GM21529 (cell line): ENCODE results near the gene OLFM1.

Experiments
- ATAC-seq: cut with Tn5 transposase; IDR thresholded peaks from one replicate; pipeline ENCODE4 v1.9.1; 2021; ENCODE audit not compliant: unreplicated experiment

Gene OLFM1

GRCh38 chr9:135087489-135087792 lies at the start of gene OLFM1:
Gene OLFM1, plus strand, starts transcription at chr9:135087668. Its CDS starts 322 bp downstream, at chr9:135087990.
- no peak for ATAC-seq

DNA sequence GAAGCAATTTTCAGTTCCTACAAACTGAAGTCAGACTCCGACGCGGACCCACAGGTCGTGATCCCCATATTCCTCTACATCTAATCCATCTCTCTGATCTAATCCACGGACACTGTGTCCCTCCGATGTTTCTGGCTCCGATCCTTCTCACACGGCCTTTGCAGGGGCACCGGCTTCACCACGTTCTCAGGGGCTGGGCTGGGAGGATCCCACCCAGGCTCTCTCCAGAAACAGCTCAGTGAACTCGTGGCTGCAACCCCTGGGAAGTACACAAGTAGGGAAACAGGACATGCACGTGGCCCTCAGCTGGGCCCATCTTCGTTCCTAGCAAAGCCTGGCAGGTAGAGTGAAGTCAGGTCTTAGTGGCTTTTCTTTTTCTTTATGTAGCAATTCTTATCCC lies 49.1 kb upstream of the OLFM1 start:
- ATAC-seq = no peak

DNA sequence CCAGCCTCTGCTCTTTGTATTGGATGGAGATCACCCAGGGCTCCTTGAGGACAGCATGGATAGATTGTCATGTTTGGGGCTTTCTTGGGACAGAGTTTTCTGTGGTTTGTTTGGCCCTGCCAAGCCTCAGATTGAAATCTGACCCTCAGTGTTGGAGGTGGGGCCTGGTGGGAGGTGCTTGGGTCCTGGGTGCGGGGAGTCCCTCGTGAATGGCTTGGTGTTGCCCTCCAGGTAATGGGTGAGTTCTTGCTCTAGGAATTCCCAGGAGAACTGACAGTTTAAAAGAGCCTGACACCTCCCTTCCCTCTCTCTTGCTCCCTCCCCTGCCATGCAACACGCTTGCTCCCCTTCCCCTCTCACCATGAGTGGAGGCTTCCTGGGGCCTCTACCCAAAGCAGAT lies 48.6 kb upstream of the OLFM1 start:
- no peak for ATAC-seq

- ATAC-seq = no peak
These were observed 48.1 kb upstream of the OLFM1 start for GRCh38 chr9:135039266-135039870.

- ATAC-seq = no peak
These were observed 47.4 kb upstream of the OLFM1 start for GRCh38 chr9:135039916-135040645.

DNA sequence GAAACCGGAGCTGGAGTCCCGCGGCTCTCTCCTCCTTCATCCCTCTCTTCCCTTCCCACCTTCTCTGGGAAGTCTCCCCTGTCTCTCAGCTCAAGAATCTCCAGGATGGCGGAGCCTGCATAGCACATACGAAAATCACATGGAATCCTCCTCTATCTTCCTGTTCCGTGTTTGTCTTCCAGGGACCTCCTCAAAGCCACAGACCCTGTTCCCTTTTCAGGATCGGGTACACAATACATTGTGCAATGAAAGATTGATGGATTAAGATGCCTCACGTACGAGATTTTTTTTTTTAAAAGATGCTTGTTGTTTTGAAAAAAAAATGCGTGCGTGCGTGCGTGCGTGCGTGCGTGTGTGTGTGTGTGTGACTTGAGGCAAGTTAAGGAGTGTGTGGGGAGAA lies 46.6 kb upstream of the OLFM1 start:
- no peak for ATAC-seq

- no peak for ATAC-seq
These were observed 44.1 kb upstream of the OLFM1 start for GRCh38 chr9:135043345-135043744.

DNA sequence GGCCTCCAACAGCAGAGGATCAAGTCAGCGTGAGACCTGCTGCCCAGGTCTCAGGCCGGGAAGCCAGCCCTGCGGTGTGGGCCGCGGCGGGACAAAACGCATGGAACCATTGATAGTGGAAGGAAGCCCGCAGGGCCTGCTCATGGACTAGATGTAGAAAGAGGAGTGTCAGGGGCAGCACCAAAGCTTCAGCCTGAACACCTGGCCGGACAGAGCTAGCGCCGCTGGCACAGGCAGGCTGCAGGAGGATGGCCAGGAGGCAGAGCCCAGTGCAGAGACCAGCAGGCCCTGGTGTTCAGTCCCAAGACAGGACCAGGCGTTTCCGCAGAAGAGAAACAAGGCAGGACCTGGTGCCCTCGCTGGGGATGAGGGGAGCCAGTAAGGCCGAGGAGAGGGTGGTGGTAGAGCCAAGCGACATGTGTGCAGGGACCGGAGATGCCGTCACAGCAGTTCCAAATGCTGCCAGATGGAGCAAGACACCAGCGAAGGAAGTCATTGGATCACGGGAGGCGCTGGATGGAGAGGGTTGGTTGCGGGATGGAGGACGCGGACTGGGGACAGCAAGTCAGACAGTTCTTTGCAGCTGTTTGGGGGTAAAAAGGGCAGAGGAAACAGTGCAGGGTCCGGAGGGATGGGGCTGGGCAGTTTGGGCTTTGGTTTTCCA lies 42.1 kb upstream of the OLFM1 start:
- no peak for ATAC-seq

DNA sequence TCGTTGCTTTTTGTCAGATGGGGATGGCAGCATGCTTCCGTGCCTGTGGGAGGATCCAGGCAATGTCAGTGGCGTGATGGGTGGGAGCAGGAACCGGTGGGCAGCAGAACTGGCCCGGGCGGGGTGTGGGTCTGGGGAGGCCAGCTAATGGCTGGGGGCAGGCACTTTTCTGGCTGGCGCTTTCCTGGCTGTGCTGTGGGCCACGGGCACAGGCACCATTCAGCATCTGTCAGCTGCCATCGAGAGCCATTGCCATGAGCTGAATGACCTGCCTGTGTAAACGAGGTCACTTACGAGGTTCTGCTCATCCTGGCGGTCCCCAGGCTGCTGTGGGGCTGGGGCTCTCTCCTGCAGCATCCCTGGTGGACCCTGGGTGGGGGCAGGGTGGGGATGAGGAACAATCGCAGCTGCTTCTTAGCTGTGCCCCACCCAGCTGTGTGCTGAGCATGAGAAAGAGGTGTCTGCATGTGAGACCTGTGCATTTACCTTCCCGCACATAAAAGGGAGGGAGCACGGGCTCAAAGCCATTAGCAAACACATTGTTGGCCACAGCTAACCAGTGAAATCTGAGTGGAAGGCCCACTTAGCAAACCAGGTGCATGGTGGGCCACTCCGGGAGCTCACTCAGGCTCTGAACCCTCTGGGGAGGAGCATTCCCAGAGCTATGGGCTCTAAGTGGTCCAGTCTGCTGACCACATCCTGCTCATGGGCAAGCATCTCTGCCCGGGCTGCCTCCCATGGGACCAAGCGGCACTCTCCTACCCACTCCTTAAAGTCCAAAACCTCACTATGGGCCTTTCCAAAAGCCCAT lies 41.3 kb upstream of the OLFM1 start:
- no peak for ATAC-seq

DNA sequence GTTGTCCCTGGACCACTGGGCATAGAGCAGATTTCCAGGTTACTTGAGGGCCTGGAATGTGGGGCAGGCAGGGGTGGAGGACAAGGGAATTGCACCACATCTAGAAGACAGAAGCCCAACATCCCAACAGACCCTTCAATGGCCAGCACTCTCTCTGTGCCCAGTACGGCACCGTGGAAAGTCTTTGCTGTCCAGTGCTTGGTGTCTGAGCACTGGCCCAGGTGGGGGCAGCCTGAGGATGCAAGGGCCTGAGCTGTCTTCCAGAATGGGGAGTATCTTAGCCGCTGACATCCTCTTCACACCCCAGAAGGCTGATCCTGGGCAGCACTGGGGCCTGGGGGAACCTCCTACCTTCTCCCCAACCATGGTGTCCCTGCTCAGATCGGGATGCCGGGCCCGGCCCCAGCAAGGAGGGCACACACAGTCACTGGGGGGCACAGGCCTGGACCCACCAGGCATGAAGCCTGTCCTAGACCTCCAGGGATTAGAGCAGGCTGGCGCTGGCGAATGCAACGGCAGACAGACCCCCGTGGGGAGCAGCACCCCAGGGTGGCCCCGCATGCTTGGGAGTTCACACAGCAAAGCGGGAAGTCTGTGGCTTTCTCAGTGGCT lies 40.6 kb upstream of the OLFM1 start:
- no peak for ATAC-seq

DNA sequence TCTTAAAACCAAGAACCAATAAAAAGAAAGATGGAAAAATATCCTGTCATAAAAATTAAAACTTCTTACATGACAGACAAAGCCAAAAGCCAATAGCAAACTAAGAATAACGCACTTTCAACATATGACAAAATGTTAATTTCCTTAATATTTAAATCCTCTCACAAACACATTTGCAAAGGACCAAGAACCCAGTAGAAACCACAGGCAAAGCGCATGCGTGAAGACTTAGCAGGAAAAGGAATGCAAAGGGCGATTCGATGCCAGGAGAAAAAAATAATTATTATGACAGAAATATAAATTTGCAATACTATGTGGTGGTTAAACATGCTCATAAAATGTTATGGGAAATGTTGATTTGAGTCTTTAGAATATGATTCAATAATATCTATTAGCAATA lies 39.9 kb upstream of the OLFM1 start:
- no peak for ATAC-seq

DNA sequence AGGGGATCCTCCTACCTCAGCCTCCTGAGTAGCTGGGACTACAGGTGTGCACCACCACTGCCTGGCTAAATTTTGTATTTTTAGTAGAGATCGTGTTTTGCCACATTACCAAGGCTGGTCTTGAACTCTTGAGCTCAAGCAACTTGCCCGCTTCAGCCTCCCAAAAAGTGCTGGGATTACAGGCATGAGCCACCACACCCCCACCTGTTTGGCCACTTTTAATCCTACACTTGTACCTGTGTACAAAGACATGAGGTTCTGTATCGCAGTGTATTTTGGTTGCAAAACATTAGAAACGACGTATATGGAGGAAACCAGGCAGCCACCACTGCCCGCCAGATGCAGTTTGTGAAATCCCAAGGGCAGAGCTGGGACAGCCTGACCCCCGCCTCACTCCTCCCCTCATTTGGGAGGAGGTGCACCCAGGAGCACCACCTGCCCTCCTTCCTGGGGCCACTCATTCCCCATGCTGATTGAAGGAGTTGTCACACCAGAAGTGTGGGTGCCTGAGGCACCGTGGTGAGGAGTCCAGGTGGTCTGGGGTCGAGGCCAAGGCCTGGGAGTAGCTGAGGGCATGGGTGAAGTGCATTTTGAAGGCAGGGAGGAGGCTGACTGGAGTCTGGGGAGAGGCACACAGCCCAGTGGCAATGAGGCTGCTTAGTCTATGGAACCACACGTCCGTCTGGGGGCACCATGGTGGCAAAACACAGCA lies 39.3 kb upstream of the OLFM1 start:
- ATAC-seq = no peak

DNA sequence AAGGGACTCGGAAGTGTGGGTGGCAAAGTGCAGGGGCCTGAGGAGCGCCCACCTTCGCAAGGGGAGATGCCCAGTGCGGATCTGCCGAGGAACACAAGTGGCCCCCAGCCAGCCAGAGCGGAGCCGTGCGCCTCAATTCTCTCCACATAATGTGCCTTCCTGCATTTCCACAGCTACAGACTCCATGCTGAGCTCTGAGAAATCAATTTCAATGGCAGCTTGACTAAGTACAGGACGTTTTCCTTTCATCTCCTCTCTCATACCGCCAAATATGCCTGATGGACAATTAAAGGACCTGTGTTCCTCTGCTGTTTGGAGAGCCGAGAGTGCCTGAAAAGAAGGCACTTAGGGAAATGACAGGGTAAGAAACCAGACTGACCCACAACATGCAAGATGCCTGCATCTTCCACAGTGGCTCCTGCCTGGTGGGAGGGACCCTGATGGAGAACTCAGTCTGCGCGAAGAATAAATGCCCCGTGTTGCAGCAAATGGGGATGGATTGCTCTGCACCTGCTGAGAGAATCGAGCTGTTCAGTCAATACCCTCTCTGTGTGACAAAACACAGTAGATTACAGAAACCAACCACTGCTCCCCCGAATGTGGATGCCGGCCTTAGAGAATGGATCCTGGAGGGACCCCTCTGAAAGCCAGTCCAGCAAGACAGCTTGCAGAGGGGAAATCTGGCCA lies 38.6 kb upstream of the OLFM1 start:
- no peak for ATAC-seq

GRCh38 chr9:135049460-135049859 lies 38.0 kb upstream of the OLFM1 start:
- no peak for ATAC-seq

DNA sequence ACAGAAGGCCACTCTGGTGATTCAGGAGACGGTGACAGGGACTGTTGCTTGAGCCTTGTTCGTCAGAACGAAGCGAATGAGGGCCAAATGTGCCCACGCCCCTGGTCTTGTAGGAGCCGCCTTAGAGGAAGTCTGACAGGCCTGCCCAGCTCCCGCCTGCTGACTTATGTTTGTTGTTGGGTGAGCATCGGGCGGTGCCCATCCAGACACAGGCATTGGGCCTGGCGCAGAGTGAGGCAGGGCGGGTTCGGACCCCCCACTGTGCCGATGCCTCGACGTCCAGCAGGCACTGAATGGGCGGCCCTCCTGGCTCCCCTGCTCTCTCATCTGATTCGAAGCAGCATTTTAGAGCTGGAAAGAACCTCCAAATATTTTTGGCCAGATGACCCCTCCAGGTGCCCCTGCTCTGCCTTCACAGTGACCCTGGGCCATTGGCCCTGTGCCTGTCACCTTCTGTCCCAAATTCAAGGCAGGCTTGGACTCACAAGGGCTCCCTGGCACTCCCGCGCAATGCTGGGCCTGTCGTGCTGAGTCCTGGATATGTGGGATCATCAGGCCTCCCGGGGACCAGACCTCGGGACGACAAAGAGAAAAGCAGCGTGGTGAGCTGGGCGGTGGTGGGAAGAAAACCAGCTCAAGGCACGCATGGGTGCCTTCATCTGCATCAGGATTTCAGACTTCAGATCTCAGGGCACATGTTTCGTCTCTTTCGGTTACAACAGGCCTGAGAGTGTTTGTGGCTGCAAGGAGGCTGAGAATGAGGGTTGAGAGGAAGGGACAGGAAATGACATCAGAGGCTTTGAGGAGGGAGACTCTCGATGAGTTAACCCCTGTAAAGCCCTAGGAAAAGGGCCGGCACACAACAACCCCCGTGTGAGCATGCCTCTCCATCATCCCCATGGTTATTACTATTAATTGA lies 37.1 kb upstream of the OLFM1 start:
- ATAC-seq = no peak

DNA sequence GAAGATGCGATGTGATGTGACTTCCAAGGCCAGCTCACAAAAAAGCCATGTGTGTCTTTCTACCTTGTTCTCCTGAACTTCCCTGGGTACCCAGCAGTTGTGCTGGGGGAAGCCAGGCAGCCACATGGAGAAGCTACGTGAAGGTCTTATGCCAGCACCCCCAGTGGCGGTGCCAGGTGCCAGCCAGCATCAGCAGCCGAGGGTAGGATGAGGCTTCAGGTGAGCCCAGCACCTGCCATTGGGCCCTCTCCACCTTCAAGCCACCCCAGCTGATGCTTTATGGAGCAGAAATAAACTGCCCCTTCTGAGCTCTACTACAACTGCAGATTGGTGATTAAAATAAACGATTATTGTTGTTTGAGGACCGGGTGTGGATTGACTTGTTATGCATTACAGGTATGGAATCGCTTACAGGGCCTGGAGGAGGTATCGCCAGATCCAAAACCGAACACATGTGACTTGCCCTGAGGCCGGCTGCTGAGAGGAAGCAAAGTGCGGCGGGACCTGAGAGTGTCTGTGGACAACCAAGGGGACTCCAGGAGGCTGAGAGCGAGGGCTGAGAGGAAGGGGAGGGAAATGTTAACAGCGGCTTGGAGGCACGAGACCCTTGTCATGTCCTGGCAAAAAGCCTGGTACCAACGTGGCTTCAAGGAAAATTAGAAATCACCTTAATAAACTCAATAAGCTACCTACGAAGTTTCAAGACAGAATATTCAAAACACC lies 36.0 kb upstream of the OLFM1 start:
- ATAC-seq = no peak

- ATAC-seq = no peak
These were observed 34.3 kb upstream of the OLFM1 start for GRCh38 chr9:135053133-135053532.

DNA sequence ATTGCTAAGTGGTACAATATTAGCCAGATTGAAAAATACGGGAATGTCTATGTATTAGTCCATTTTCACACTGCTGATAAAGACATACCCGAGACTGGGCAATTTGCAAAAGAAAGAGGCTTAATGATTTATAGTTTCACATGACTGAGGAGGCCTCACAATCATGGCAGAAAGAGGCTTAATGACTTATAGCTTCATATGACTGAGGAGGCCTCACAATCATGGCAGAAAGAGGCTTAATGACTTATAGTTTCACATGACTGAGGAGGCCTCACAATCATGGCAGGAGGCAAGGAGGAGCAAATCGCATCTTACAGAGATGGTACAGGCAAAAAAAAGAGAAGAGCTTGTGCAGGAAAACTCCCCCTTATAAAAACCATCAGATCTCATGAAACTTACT lies 32.3 kb upstream of the OLFM1 start:
- no peak for ATAC-seq
